Measurements from ENCODE around the gene PXK.
A peak's percentile ranks its signal among the peaks of the same experiment; 100 is the strongest.
"Not testable (repeated sequence)": the region's sequence is repeated elsewhere in the genome, so short reads cannot be mapped to it uniquely, and the experiment has no call there.

Gene PXK

GRCh38 chr3:58332575-58333188 lies at the start of gene PXK:
Gene PXK, plus strand, starts transcription at chr3:58332892. Its CDS starts 97 bp downstream, at chr3:58332989.
- peak; percentile 88 for DNase-seq (ENCODE audit: low spot score)

GRCh38 chr3:58285334-58285733 lies 47.4 kb upstream of the PXK start:
- no peak for DNase-seq (ENCODE audit: low spot score)

GRCh38 chr3:58287354-58287753 lies 45.3 kb upstream of the PXK start:
- DNase-seq (ENCODE audit: low spot score), result peak; percentile 84

GRCh38 chr3:58288011-58288728 lies 44.5 kb upstream of the PXK start:
- no peak for DNase-seq (ENCODE audit: low spot score)

- DNase-seq (ENCODE audit: low spot score), result not testable (repeated sequence)
These were observed 43.6 kb upstream of the PXK start for GRCh38 chr3:58288964-58289613.

- DNase-seq (ENCODE audit: low spot score), result not testable (repeated sequence)
These were observed 42.2 kb upstream of the PXK start for GRCh38 chr3:58290446-58290845.

GRCh38 chr3:58291671-58292338 lies 40.9 kb upstream of the PXK start:
- no peak for DNase-seq (ENCODE audit: low spot score)

- no peak for DNase-seq (ENCODE audit: low spot score)
These were observed 39.8 kb upstream of the PXK start for GRCh38 chr3:58292866-58293265.

GRCh38 chr3:58293516-58293915 lies 39.2 kb upstream of the PXK start:
- DNase-seq (ENCODE audit: low spot score), result peak; percentile 68

GRCh38 chr3:58296269-58296668 lies 36.4 kb upstream of the PXK start:
- peak; percentile 94 for DNase-seq (ENCODE audit: low spot score)

GRCh38 chr3:58296843-58297242 lies 35.8 kb upstream of the PXK start:
- DNase-seq (ENCODE audit: low spot score), result no peak

GRCh38 chr3:58298190-58298589 lies 34.5 kb upstream of the PXK start:
- DNase-seq (ENCODE audit: low spot score), result no peak

- no peak for DNase-seq (ENCODE audit: low spot score)
These were observed 33.6 kb upstream of the PXK start for GRCh38 chr3:58299075-58299474.

- DNase-seq (ENCODE audit: low spot score), result no peak
These were observed 32.7 kb upstream of the PXK start for GRCh38 chr3:58299839-58300516.

GRCh38 chr3:58305882-58306711 lies 26.6 kb upstream of the PXK start, which contains the start of the genes HTD2 and RPP14:
Gene HTD2, plus strand, starts transcription at chr3:58306520. Its CDS starts 11,094 bp downstream, at chr3:58317614.
Gene RPP14, plus strand, starts transcription at chr3:58306245. Its CDS starts 4,085 bp downstream, at chr3:58310330.
- DNase-seq (ENCODE audit: low spot score), result peak; percentile 97

- DNase-seq (ENCODE audit: low spot score), result no peak
These were observed 25.0 kb upstream of the PXK start for GRCh38 chr3:58307639-58308215.

- no peak for DNase-seq (ENCODE audit: low spot score)
These were observed 24.0 kb upstream of the PXK start for GRCh38 chr3:58308728-58309127.

GRCh38 chr3:58317811-58318210 lies 14.9 kb upstream of the PXK start:
- no peak for DNase-seq (ENCODE audit: low spot score)

- no peak for DNase-seq (ENCODE audit: low spot score)
These were observed 10.9 kb upstream of the PXK start for GRCh38 chr3:58321791-58322190.

- no peak for DNase-seq (ENCODE audit: low spot score)
These were observed 9.9 kb upstream of the PXK start for GRCh38 chr3:58322793-58323192.
